ENCODE data around the gene C20orf141.
"Not testable (repeated sequence)": the region's sequence is repeated elsewhere in the genome, so short reads cannot be mapped to it uniquely, and the experiment has no call there.

Gene C20orf141

DNA sequence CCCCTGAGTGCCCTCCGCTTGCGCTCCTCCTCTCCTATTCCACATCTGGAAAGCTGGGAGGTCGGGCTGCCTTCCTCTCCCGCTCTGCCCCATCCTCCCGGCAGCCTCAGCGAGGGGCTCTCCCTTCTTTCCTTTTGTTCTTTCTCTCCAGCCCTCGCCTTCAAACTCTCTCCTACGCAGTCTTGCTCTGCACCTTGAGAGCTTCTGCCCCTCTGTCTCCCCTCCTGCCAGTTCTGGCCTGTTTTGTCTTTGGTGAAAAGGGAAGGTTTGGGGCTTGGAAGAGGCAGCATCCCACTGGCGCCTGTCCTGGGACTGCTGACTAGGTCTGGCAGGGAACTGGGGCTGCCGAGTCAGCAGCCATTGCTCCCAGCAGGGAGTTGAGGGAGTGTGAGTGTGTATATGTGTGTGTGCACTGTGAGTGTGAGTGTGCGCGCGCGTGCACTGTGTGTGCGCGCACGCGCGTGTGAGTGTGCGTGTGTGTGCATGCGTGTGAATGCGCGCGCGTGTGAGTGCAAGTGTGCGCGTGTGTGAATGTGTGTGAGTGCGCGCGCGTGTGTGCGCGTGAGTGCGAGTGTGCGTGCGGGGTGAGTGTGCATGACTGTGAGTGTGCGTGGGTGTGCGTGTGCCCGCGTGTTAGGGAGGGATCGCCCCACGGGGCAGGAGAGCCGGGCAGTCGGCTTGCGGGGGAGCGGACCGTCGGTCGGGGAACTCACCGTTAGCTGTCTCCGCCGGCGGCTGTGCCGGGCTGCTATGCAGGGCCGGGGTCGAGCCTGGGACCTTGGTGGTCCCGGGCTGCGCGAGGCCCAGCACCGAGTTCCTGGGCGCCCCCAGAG, 14.9 kb upstream of the C20orf141 start:
- no peak for DNase-seq

DNA sequence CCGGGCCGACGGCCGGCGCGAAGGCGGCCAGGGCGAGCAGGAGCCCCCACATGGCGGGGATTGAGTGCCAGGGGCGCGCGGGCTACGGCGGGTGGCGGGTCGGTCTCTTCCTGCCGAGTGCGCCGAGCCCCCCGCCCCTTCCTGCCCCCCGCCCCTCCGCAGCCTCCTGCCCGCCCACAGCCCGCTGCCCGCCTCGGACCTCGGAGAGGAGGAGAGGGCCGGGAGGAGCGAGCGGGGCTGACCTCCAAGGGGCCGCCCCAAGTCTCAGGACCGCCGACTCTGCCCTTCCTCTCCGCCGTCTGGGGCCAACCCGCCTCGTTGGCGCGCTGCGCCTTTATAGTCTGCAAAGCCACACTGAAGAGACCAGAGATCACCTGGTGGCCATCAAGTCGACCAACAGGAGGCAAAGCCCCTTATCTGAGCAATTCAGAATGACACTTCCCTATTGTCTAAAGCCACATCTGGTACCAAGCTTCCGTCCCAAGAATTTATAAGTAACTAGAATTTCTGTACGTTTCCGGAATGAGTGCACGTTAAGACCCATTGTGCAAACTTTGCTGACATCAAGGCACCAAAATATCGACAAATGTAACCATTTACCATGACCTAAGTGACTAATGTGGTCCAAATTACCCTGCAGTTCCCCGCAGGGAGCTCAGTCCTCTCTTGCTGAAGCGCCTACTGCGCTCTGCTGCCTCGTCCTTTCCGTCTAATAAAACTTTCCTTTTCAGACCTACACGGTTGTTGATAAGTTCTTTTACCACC, 14.1 kb upstream of the C20orf141 start, which contains the start of gene CPXM1:
CPXM1 (minus strand) TSS at position 107 of the 765 bp plus-strand sequence; CDS start at position 52, 55 bp downstream.
- DNase-seq, result no peak

DNA sequence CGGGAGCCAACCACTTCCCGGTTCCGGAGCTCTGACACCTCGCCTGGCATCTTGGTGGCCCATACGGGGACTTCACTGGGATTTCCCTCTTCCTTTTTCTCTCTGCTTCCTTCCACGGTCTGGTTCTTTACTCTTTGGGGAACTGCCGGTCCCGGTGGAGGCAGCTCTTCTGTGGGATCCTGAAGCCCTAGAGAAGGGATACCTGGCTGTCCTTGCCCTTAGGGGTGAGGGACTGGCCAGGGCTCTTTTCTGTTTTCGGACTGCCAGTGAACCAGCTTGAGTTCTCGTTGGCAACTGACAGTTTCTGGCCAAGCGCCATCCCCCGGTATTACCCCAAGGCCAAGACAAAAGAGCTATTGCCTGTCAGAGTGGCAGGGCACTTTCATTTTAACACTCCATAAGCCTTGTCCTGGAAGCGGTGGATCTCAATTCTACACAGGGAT, 13.5 kb upstream of the C20orf141 start:
- no peak for DNase-seq

DNA sequence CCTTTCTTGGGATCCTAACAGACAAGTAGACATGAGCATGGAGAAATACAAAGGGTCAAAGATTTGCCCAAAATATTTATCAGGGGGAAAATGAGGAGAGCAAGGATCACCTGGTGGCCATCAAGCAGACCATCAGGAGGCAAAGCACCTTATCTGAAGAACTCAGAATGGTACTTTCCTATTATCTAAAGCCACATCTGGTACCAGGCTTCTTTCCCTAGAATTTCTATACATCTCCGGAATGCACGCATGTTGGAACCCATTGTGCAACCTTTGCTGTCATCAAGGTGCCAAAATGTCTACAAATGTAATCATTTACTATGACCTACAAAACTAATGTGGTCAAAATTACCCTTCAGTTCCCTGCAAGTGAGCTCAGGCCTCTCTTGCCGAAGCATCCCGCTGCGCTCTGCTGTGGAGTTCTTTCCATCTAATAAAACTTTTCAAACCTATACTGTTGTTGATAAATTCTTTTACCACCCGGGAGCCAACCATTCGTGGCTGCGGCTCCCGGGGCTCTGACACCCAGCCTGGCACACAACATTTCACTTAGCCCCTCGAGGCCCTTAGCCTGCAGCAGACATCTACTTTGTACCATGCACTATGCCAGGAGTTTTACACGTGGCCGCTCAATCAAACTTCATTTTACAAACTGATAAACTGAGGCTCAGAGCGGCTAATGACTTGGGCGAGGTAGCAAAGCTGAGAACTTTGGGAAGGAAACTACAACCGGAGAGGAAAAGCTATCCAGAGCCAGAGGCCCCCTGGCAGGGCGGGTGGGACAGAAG, 10.6 kb upstream of the C20orf141 start:
- DNase-seq, result no peak

DNA sequence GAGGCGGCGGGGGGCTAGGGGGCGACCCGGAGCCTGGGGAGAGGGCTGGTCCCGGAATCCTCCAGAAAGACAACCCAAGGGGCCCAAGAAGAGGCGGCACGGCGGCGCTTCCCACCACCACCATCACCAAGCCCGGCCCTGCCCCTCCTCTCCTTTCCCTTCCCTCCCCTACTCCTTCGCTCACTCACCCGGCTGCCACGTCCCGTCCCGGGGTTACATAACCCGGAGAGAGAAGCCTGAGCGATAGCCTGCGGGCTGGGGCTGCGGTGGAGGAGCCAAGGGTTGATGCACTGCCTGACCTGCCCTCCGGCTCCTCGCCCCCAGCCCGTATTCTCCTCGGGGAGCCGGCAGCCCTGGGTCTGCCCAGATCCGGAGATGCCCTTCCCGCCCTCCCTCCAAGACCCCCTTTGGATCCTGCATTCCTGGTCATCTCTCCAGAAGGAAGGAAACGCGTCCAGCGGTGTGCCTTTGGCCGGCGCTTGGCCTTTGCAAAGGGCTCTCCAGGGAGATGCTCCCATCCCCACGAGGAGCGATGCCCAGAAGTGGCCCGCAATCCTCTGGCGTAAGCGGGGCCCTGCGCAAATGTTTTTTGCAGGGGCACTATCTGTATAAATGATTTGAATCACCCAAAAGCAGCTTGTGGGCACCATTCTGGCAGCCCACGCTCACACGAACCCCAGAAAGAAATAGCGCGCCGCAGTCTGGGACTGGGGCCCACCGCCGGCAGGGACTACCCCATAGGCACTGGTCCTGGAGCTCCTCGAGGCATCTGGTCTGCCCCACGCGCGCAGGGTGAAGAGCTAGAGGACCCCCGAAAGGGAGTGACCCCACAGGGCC, 9.7 kb upstream of the C20orf141 start:
- DNase-seq, result no peak

DNA sequence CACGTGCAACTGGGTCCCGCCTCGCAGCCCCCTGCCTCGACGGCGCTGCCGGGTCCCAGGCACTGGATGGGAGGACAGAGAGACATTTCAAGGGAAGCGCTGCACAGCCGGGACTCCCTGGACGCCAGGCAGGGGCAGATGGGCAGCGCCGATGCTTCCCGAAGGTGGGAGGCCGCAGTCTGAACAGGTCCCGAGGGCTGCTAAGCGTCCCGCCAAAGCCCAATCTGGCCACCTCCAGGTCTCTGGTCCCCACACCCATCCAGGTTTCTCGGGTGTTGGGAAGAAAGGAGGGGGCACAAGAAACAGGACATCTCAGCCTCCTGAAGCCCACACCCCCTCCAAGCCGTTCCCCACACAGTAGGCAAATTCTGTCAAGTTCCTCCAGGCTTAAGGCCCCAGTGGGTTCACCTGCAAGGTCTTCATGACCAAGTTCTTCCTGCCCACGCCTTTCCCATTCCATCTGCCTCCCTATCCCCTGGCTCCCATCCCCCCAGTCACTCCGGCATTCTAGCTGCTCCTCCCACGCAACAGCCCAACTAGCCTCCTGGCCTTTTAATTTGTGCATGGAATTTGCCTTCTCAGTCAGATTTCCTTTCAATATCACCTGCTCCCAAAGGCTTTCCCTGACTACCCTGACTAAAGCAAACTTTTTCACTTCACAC, 9.0 kb upstream of the C20orf141 start:
- no peak for DNase-seq

DNA sequence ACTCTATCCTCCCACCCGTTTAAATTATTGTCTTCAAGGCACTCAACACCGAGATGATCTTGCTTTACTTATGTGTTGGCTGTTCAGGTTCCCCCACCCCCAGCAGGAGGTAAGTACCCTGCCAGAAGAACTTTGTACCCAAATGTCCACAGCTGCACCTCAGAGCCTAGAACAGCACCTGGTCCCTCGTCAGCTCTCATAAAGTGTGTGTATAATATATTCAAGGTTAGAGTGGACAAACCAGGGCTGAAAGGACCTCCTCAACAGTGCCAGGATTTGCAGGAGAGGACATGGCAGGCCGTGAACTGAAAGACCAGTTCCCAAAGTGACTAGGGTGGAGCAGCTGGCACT, 8.5 kb upstream of the C20orf141 start:
- no peak for DNase-seq

DNA sequence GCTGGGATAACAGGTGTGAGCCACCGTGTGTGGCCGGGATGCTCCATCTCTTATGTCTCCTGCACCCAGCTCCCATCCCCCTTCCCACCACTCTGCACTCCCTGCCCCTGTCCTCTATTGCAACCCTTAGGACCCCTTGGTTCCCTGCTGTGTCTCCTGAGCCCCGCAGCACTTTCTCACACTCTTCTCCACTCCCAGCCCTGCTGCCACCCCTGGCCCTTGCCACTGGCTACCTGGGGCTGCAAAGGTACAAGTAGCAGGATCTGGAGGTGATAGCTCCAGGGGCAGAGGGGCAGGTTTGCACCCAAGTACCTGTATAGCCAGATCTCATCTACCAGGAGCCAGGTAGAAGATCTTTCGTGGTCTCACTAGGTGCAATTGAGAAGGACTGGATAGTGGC, 7.8 kb upstream of the C20orf141 start:
- DNase-seq, result no peak

DNA sequence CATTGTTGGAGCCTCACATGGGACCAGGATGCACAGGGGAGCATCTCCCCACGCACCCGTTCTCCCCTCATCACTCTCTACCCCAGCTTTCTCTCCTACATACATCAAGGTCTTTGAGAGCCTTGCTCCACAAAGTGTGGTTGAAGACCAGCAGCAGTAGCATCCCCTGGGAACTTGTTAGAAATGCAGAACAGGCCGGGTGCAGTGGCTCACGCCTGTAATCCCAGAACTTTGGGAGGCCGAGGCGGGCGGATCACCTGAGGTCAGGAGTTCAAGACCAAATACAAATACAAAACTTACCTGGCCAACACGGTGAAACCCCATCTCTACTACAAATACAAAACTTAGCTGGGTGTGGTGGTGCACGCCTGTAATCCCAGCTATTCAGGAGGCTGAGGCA, 6.9 kb upstream of the C20orf141 start:
- DNase-seq, result not testable (repeated sequence)

DNA sequence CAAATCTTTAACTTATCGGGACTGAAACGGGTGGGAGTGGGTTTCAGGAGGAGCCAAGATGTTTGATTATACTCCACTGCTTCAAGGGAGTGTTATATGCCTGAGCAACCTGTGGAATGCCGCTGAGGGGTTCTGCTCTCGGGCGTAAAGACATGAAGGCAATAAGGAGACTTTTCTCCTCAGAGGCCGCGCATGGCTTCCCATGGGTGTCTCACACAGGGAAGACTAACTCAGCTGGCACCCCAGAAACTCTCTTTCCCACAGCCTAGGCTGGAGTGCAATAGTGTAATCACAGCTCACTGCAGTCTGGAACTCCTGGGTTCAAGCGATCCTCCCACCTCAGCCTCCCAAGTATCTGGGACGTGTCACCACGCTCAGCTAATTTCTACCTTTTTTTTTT, 5.1 kb upstream of the C20orf141 start:
- no peak for DNase-seq

DNA sequence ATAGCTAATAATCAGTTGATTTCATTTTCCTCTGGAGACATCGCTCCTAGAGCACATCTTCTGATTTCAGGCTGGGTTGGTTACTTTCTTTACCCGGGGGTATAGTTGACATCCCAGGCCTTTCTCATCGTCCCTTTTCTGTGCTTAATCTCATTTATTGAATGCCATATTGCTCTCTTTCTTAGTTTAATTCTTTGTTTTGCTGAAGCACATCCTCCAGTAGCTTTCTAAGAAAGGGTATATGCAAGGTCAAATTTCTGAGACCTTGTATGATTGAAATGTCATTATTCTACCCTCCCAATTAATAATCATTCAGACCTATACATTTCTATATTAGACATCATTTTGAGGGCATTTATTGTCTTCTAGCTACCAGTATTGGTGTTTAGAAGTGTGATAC, 2.6 kb upstream of the C20orf141 start:
- no peak for DNase-seq

DNA sequence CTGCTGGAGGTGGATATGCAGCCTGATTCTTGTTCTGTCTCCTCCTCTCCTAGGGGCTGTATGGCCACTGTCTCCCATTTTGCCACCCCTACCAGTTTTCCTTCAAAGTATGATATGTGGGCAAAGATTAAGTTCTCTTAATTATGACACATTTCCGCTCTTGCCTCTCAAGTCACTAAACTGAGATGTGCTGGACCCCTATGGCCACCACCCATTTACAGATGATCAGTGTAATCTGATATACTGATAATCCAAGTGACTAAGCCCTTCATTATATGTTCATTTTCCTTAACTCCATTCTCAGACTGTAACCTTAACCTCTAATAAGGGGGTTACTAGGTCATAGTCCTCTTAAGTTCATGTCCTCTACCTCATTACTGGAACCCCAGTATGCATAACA, 711 bp upstream of the C20orf141 start:
- DNase-seq, result no peak

DNA sequence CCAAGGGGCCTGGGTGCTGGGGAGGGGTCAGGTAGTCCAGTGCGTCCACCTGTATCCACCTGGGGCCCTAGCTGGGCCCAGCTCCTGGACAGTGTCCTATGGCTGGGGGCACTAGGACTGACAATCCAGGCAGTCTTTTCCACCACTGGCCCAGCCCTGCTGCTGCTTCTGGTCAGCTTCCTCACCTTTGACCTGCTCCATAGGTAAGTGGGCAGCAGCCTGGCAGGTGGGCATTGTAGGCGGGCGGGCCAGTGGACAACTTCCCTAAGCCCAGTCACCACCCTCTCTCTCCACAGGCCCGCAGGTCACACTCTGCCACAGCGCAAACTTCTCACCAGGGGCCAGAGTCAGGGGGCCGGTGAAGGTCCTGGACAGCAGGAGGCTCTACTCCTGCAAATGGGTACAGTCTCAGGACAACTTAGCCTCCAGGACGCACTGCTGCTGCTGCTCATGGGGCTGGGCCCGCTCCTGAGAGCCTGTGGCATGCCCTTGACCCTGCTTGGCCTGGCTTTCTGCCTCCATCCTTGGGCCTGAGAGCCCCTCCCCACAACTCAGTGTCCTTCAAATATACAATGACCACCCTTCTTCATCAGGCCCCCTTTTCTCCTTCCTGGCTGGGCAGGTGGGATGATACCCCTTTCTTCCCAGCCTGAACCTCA, 584 bp downstream of the C20orf141 start:
- no peak for DNase-seq

DNA sequence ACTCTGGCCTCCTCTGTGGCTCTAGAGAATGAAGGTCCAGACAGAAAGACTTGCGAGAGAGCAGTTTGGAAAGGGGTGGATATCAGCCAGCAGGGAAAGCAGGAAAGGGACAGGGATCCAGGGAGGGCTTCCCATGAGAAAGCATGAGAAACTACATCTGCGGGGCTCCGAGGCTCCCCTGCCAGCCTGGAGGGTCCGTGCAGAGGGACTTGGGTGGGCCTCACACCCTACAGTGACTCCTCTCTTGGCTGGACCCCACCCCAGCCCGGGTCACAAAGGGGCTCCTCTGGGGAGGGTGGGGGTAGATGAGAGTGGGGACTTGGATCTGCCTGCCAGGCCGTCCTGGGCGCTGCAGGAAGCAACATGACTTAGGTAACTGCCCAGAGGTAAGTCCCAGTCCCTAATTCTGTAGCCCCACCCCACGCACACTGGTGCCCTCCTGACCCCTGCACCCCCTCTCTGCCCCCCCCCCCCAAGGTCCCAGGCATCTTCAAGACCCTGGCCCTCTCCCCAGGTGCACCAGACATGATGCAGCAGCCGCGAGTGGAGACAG, 1.3 kb downstream of the C20orf141 start, which contains the start of gene TMEM239:
TMEM239 (plus strand) TSS at position 335 of the 553 bp plus-strand sequence; CDS start at position 526, 191 bp downstream.
- DNase-seq, result no peak

DNA sequence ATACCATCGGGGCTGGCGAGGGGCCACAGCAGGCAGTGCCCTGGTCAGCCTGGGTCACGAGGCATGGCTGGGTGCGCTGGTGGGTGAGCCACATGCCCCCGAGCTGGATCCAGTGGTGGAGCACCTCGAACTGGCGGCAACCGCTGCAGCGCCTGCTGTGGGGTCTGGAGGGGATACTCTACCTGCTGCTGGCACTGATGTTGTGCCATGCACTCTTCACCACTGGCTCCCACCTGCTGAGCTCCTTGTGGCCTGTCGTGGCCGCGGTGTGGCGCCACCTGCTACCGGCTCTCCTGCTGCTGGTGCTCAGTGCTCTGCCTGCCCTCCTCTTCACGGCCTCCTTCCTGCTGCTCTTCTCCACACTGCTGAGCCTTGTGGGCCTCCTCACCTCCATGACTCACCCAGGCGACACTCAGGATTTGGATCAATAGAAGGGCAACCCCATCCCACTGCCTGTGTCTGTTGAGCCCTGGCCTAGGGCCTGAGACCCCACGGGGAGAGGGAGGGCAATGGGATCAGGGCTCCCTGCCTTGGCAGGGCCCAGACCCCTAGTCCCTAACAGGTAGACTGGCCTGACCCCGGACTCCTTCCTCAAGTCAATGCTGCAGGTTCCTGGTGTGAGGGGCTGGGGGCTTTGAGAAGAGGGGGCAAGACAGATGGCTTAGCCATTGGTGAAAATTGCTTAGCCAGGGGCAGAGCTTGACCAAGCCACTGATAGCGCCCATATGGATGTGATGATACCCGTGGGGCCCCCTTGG, 2.0 kb downstream of the C20orf141 start:
- no peak for DNase-seq

DNA sequence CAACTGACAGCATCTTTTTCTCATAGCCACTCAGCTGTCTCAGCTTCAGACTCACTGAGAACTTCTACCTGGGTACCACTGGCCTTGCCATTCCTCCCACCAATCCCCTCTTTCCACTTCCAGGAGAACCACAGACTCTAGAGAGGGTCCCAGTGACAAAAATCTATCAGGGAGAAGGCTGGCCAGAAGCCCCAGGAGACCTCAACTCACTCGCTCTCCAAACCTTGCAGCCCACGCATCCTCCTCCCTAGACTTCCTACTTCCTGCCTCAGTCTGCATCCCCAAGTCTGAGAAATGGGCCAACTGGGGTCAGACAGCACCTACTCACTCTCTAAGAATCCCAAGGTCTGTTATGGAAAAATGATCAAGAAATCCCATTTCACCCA, 2.5 kb downstream of the C20orf141 start:
- DNase-seq, result no peak

DNA sequence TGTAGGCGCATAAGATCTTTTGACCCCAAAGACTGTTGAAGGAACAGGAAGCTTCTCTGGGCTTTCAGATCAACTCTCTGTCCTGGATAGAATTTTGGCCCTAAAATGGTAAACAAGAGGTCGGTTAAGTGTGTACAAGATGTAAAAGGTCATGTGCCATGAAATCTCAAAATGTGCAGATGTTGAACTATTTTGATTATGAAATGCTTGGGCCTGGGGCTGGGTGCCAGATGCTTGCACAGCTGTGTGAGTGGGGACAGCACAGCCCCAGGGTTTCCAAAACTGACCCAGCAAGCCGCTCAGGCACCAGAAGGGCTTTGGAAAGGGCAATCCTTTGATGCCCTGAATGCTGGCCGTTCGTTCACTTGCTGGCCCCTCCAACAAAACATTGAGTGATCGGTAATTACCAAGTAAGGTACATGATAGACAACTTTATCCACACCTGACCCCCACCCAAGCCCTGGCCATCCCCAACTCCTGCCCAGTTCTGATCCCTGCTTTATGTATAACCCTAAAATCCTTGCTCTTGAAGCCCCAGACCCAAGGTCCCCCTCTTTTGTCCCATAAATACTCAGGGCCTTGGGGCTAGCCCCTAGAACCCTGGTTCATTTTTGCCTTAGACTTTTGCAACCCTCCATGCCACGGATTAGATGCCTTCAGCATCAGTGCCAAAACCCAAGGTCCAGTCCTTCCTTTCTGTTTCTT, 3.3 kb downstream of the C20orf141 start:
- no peak for DNase-seq

DNA sequence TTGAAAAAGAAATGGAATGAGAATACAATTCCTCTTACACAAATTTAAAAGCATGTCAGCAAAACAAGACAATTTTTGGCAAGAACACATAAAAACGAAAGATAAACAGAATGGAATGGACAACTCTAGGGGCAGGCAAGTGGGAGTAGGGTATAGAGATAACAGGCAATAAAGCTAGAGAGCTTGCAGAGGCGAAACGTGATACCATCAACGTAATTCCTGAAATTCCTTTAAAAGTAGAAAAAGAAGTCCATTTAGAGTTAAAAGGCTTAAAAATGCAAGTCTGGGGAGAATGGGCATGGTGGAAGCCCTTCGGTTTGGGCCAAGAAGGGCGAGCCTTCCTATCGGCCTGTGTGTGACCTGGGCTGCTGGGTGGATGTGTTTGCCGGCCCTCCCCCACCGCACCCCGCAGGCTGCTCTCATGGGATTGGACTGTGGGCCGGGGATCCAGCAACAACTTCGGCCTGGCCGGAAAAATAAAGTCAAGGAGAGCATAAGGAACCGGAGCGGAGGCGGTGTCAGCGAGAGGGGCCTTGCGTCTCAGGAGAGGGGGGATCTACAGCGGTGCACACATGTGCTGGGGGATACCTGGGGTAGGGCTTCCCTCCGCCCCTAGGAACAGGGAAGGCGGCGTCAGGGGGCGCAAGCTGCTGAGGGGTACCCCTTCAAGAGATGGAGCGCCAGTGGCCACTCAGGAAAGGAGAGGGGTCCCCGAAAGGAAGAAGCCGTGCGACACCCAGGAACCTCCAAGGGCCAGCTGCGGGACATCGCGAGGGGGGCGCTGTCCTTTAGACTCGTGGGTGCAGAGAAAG, 5.5 kb downstream of the C20orf141 start:
- no peak for DNase-seq

Measured in NCI-H2107 (cell line).